HFFc6 (cell line): Measurements from ENCODE around the gene MBNL2. TPM values are rescaled to one million over a fixed set of nuclear protein-coding genes. Genes with fewer than 3 reads are reported as not detected.
A peak's percentile ranks its signal among the peaks of the same experiment; 100 is the strongest.

Experiments used
- DNase-seq: peaks from one replicate; pipeline ENCODE4 v3.0.0-alpha.2; 2018
- H3K27ac Mint-ChIP-seq: 2 replicates; pipeline ENCODE4 v1.8.0; 2020; ENCODE audit warnings: mild to moderate bottlenecking, mixed read lengths
- H3K27me3 Mint-ChIP-seq: 2 replicates; pipeline ENCODE4 v1.8.0; 2021; ENCODE audit warnings: mild to moderate bottlenecking, moderate library complexity, mixed read lengths; ENCODE audit not compliant: insufficient read depth
- H3K36me3 Mint-ChIP-seq: 2 replicates; pipeline ENCODE4 v1.8.0; 2021; ENCODE audit warnings: low read depth, mixed read lengths
- H3K4me1 Mint-ChIP-seq: 2 replicates; pipeline ENCODE4 v1.8.0; 2020; ENCODE audit warnings: low read depth, mixed read lengths
- H3K4me3 Mint-ChIP-seq: 2 replicates; pipeline ENCODE4 v1.8.0; 2020; ENCODE audit warnings: mild to moderate bottlenecking, moderate library complexity, mixed read lengths
- H3K9me3 Mint-ChIP-seq: 2 replicates; pipeline ENCODE4 v1.8.0; 2020; ENCODE audit warnings: mild to moderate bottlenecking, mixed read lengths
- total RNA-seq, 6 experiments: library from RNA; stranded (reverse); fragmentation: NEBNext Ultra II Directional; extraction: Animal tissue kit (Norgen Biotek cat#: 25700); gene quantifications; 2 replicates in 1 of 6; 3 replicates in 5 of 6; pipeline ENCODE4 v1.2.3, GENCODE V29; 2021
- TF ChIP-seq, protein P1 (sequence below): fragments of 200-600 bp; sonication (generic); IDR thresholded peaks from 2 replicates; pipeline ENCODE4 v1.5.0; 2021; ENCODE audit warnings: antibody characterized with exemption, mild to moderate bottlenecking

MBNL2 gene
- total RNA-seq, 6 experiments from 2014 or later: 78.5 to 138 (median 99.8) TPM

DNA sequence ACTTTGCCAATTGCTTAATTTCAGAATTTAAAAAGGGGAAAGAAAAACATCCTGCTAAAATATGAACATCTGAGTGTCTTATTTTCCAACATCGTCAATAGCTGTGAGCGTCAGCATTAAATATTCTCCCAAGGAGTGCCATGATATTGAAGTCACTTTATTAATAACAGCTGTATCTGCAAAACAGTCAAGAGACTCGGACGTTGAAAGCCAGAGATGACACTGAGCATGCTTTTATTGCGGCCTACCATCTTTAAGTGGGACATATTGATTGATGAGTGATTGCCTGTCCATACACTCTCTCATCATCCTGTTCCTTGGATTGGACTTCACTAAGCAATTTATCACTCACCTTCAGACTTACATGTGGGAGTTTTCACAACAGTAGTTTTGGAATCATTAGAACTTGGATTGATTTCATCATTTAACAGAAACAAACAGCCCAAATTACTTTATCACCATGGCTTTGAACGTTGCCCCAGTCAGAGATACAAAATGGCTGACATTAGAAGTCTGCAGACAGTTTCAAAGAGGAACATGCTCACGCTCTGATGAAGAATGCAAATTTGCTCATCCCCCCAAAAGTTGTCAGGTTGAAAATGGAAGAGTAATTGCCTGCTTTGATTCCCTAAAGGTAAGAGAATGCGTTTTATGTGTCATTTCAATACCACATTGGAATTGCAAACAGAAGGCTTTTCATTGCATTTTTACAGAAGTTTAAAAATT is 53.8 kb downstream of the MBNL2 start:
- Mint-ChIP-seq H3K4me3 (peak overlapping the region; percentile 72), H3K27me3 (peaks cover 2% of the 10 kb centered on the region), H3K36me3 (peaks cover 30% of the 10 kb centered on the region), H3K9me3 (no peaks in the 10 kb centered on the region), H3K4me1 (peaks cover 96% of the 10 kb centered on the region), H3K27ac (peak overlapping the region; percentile 78)
- TF ChIP-seq, protein P1, sequence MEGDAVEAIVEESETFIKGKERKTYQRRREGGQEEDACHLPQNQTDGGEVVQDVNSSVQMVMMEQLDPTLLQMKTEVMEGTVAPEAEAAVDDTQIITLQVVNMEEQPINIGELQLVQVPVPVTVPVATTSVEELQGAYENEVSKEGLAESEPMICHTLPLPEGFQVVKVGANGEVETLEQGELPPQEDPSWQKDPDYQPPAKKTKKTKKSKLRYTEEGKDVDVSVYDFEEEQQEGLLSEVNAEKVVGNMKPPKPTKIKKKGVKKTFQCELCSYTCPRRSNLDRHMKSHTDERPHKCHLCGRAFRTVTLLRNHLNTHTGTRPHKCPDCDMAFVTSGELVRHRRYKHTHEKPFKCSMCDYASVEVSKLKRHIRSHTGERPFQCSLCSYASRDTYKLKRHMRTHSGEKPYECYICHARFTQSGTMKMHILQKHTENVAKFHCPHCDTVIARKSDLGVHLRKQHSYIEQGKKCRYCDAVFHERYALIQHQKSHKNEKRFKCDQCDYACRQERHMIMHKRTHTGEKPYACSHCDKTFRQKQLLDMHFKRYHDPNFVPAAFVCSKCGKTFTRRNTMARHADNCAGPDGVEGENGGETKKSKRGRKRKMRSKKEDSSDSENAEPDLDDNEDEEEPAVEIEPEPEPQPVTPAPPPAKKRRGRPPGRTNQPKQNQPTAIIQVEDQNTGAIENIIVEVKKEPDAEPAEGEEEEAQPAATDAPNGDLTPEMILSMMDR: no peak
- DNase-seq: peak; percentile 9

DNA sequence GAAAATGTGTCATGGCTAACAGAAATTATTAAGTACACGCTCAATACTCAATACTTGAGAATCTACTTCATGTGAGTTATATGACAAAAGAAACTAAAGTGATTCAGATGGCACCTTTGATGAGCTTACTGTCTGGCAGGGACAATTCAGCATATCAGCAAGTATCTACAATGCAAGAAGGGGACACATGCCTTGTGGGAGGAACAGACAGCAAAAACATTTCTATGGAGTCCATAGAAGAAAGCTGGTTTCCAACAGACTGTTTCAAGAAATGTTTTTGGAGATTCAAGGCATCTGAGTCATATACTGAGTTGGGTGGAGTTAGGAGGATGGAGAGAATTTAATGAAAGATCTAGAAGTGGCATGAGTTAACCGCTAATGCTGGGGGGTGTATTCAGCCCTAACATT is 54.7 kb downstream of the MBNL2 start:
- Mint-ChIP-seq H3K27ac (peak overlapping the region; percentile 78), H3K27me3 (peaks cover 2% of the 10 kb centered on the region), H3K4me3 (peak overlapping the region; percentile 72), H3K9me3 (no peaks in the 10 kb centered on the region), H3K36me3 (peaks cover 25% of the 10 kb centered on the region), H3K4me1 (peaks cover 99% of the 10 kb centered on the region)
- peak; percentile 28 for DNase-seq
- TF ChIP-seq, protein P1: no peak

DNA sequence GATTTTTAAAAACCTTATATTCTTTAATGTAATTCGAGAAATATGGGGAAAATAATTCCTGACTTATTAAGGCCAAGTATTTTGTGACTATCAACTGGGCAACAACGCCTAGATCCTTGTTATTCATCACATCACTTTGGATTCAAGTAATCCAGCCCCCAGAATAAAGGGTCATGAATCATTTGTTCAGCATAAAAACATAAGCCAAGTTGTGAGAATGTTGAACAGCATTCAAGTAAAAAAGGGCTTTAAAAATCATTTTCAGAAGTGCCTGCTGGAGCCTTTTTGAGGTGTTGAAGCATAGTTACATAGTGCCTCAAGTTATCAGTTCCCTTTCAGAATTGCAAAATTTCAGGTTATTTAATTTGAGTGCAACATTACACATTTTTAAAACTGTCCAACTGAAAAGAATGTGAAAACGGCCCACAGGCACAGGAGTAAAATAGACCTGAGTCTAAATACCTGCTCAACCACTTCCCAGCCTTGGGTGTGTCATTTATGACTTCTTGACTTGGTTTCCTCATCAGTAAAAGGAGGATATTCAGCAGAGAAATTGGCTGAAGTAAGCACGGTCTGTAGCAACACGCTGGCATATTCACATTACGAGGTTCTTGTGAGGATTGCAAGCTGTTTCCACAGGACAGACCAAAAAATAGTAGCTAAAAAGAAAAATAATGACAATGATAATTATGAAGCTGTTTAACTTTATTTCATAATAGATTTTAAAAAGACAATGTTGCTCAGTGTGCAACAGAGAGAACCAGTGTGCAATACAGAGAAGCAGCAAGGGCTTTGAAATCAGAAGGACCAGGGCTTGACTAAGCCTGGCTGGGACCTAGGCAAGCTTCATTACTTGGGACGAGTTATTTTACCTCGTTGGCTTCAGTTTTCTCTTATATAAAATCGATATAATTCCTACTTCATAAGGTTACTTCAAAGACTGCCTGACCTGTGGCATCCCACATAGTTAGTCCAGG is 56.6 kb downstream of the MBNL2 start:
- Mint-ChIP-seq H3K27me3 (peaks cover 5% of the 10 kb centered on the region), H3K4me1 (peaks cover 97% of the 10 kb centered on the region), H3K27ac (peak overlapping the region; percentile 87), H3K36me3 (peaks cover 33% of the 10 kb centered on the region), H3K9me3 (no peaks in the 10 kb centered on the region), H3K4me3 (peak overlapping the region; percentile 70)
- TF ChIP-seq, protein P1: no peak
- DNase-seq: no peak

DNA sequence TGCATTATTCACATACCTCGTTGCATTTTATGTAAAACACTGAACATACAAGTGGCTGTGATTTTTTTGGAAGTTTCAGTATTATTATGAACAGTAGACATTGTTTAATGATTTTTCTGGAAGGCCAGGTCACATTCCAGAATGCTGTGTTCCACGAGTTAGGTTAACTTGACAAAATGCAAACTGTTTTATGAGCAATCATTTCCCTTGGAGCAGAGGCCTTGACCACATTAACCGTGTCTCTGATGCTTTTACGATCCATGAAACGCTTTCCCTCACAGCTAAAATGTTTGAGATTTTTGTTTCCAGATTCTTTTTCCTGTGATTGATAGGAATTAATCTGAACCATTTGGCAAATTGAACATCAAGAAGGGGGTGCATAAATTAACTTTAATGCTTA is 57.8 kb downstream of the MBNL2 start:
- peaks cover 5% of the 10 kb centered on the region for H3K27me3 Mint-ChIP-seq
- peaks cover 41% of the 10 kb centered on the region for H3K36me3 Mint-ChIP-seq
- H3K27ac Mint-ChIP-seq: peak overlapping the region; percentile 87
- peaks cover 97% of the 10 kb centered on the region for H3K4me1 Mint-ChIP-seq
- peak; percentile 75 for DNase-seq
- no peaks in the 10 kb centered on the region for H3K9me3 Mint-ChIP-seq
- TF ChIP-seq, protein P1: no peak
- H3K4me3 Mint-ChIP-seq: peak overlapping the region; percentile 70

DNA sequence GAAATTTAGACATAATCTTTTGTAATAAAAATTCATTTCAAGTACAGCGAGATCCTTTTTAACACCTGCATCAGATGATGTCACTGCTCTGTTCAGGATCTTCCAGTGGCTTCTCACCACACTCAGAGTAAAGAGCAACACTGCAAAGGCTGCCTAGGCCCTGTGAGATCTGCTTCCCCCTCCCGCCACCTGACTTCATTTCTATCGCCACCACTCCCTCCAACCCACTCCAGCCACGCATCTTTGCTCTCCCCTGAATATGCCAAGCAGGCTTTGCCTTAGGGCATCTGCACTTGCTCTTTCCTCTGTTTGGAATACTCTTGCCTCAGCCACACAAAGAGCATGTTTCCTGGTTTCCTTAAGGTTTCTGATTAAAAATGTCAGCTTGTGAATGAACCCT is 58.3 kb downstream of the MBNL2 start:
- peaks cover 43% of the 10 kb centered on the region for H3K36me3 Mint-ChIP-seq
- peak overlapping the region; percentile 87 for H3K27ac Mint-ChIP-seq
- peaks cover 5% of the 10 kb centered on the region for H3K27me3 Mint-ChIP-seq
- no peaks in the 10 kb centered on the region for H3K9me3 Mint-ChIP-seq
- H3K4me1 Mint-ChIP-seq: peaks cover 97% of the 10 kb centered on the region
- H3K4me3 Mint-ChIP-seq: peak overlapping the region; percentile 70
- TF ChIP-seq, protein P1: no peak
- DNase-seq: peak; percentile 9
